Spinal cord (tissue), 10 donors: ENCODE results near the gene IL11. TPM values are rescaled to one million over a fixed set of nuclear protein-coding genes. Genes with fewer than 3 reads are reported as not detected.

Experiments
- DNase-seq, 6 donors: peaks; one replicate each; pipeline versions ENCODE4 v3.0.0 to v3.0.0-alpha.2; 2013 to 2015; ENCODE audit warnings: low spot score in 6 of 6, low read depth in 4 of 6
- H3K27ac ChIP-seq: one replicate; pipeline ENCODE4 v1.5.1; 2013; ENCODE audit warnings: low read depth, low read length, control low read depth
- H3K27me3 ChIP-seq: one replicate; pipeline ENCODE4 v1.6.1; 2013; ENCODE audit warnings: low read length; ENCODE audit not compliant: control insufficient read depth, insufficient read depth
- H3K36me3 ChIP-seq: one replicate; pipeline ENCODE4 v1.6.1; 2013; ENCODE audit warnings: low read length; ENCODE audit not compliant: control insufficient read depth, insufficient read depth
- H3K4me1 ChIP-seq: one replicate; pipeline ENCODE4 v1.6.1; 2013; ENCODE audit warnings: low read length; ENCODE audit not compliant: control insufficient read depth, insufficient read depth
- H3K4me3 ChIP-seq: one replicate; pipeline ENCODE4 v1.5.1; 2013; ENCODE audit warnings: low read depth, low read length, control low read depth
- H3K9me3 ChIP-seq: one replicate; pipeline ENCODE4 v1.6.1; 2013; ENCODE audit warnings: low read length; ENCODE audit not compliant: control insufficient read depth, insufficient read depth
- WGBS: methylation state at CpG from one replicate; pipeline ENCODE4 v1.1.5; 2013; ENCODE audit warnings: missing lambda C conversion rate; ENCODE audit not compliant: insufficient coverage; 5-methylcytosine and 5-hydroxymethylcytosine counted together
- polyA plus RNA-seq, 2 donors: library from polyadenylated mRNA; unstranded; fragments of 120-200 nt; gene quantifications; one replicate each; pipeline ENCODE4 v1.2.1, GENCODE V29; 2013; ENCODE audit not compliant: insufficient read length in 2 of 2
- total RNA-seq, 2 donors: library from RNA; depleted of rRNA in 1 of 2; stranded (reverse); fragments of 120-200 nt in 1 of 2; fragments of >200 nt in 1 of 2; gene quantifications; one replicate each; pipeline versions ENCODE4 v1.2.3 to v1.2.4, GENCODE V29; 2013 to 2014
- donor health status: healthy.

IL11 gene
- total and polyA plus RNA-seq, 4 donors = 0.20 to 1.9 (median 0.87) TPM

DNA sequence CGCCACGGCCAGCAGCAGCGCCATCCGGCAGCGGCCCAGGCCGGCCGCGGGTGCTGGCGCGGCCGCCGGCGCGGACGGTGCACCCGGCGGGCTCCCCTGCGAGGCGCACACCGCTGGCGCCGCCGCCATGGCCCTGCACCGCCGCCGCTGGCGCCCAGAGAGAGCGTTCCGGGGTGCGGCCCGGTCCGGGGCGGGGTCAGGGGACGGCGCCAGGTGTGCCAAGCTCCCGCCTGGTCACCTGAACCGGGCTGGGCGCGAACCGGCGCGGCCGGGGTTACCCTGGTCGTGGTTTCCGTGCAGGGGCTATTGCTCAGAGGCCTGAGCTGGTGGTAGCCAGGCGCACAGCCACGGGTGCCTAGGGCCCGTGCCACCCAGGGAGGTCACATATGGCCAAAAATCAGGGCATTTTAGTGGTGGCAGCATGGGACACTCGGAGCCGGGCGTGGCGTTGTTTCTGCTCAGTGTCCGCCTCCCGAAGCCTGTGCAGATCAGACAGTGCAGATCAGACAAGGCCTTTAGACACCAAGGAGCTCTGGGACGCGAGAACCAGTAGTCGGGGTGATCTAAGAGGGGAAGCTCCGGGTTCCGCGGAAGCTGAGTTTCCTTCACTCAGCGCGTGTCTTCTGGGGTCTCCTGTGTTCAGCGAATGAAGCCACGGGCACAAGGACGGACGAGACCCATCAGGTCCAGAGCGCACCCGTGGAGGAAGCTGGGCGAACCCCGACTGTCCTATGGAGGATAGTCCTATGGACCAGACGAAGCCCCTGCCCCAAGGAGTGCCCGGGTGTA lies 14.1 kb upstream of the IL11 start, which contains the start of gene TMEM238:
Gene TMEM238 (minus strand): TSS at position 162 of the 789 bp plus-strand sequence. CDS start 33 bp downstream, at position 129.
- H3K36me3 ChIP-seq = peaks cover 30% of the 10 kb centered on the region
- no peaks in the 10 kb centered on the region for H3K27me3 ChIP-seq
- WGBS = 18% methylated on average over 71 of the region's 72 CpGs
- no peaks in the 10 kb centered on the region for H3K9me3 ChIP-seq
- peak within 1 kb of the TSS; percentile 94 for H3K27ac ChIP-seq
- H3K4me3 ChIP-seq = peak within 1 kb of the TSS; percentile 96
- H3K4me1 ChIP-seq = peaks cover 51% of the 10 kb centered on the region
- peak in 2 of 6 donors; percentile 43 to 47 for DNase-seq

- peaks cover 22% of the 10 kb centered on the region for H3K36me3 ChIP-seq
- H3K27me3 ChIP-seq = no peaks in the 10 kb centered on the region
- peak overlapping the region; percentile 57 for H3K27ac ChIP-seq
- peak overlapping the region; percentile 27 for H3K4me3 ChIP-seq
- WGBS = 3% methylated on average over 88 of the region's 88 CpGs
- peak in 2 of 6 donors; percentile 82 to 83 for DNase-seq
- peaks cover 43% of the 10 kb centered on the region for H3K4me1 ChIP-seq
- H3K9me3 ChIP-seq = no peaks in the 10 kb centered on the region
Observed at GRCh38 chr19:55383279-55384130, 13.2 kb upstream of the IL11 start.

DNA sequence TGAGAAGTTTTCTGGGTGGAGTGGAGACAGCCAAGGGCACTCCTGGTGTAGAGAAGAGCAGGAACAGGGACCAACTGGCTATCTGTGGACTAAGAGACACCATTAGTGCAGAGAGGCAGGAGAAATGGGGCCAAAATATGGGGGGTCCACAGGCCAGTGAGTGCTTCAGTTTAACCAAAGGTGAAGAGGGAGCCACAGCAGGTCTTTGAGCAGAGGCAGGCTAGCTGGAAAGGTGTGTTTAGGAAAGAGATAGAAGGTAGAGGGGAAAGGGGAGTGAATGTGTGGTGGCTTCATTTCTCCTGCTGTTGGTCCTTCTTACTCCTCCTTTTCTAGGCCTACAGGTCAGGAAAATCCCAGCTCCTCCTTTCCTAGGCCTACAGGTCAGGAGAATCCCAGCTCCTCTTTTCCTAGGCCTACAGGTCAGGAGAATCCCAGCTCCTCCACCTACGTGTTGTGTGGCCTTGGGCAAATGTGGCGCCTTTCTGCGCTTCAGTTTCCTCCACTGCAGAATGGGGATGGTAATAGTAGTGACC lies 12.3 kb upstream of the IL11 start:
- peaks cover 12% of the 10 kb centered on the region for H3K36me3 ChIP-seq
- H3K27me3 ChIP-seq = peaks cover 6% of the 10 kb centered on the region
- no peak overlapping the region for H3K27ac ChIP-seq
- DNase-seq = no peak
- no peaks in the 10 kb centered on the region for H3K9me3 ChIP-seq
- WGBS = no CpG with 5 or more reads among the region's 3 CpGs
- no peak overlapping the region for H3K4me3 ChIP-seq
- peaks cover 38% of the 10 kb centered on the region for H3K4me1 ChIP-seq

DNA sequence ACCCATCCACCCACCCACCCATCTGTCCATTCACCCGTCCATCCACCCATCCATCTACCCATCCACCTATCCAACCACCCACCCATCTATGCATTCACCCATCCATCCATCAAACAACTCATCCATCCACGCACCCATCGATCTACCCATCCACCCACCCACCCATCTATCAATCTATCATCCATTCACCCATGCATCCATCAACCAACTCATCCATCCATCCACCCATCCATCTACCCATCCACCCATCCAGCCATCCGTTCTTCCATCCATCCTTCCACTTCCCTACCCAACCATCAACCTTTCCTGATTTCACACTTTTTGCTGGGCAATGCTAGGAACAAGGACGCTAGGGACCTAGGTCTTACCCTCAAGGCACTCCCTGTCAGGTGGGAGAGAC lies 11.8 kb upstream of the IL11 start:
- Histone ChIP-seq H3K9me3 (no peaks in the 10 kb centered on the region), H3K36me3 (peaks cover 7% of the 10 kb centered on the region), H3K27me3 (peaks cover 11% of the 10 kb centered on the region), H3K27ac (no peak overlapping the region), H3K4me3 (no peak overlapping the region), H3K4me1 (peaks cover 37% of the 10 kb centered on the region)
- no peak for DNase-seq
- WGBS = 96% methylated on average over 5 of the region's 5 CpGs

DNA sequence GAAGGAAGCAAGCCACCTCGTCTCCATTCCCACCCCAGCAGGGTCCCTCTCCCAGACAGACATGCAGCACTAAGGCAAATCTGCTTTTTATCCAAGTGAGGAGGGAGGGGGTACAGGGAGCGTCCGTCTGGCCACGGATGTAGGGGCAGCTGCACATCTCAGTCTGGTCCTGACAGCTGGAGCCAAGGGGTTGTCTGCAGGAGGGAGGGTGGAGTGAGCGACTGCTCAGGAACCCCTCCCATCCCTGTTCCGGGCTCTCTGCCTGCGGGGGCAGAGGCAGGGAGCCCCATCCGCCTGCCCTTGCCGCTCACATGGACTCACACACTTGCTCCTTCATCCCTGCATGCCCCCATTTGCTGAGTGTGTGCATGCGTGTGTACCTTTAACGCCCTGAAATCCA lies 8.9 kb upstream of the IL11 start:
- peaks cover 30% of the 10 kb centered on the region for H3K27me3 ChIP-seq
- no peak overlapping the region for H3K27ac ChIP-seq
- H3K4me3 ChIP-seq = no peak overlapping the region
- peaks cover 31% of the 10 kb centered on the region for H3K4me1 ChIP-seq
- H3K9me3 ChIP-seq = no peaks in the 10 kb centered on the region
- H3K36me3 ChIP-seq = no peaks in the 10 kb centered on the region
- DNase-seq = no peak
- 20% methylated on average over 1 of the region's 11 CpGs for WGBS

DNA sequence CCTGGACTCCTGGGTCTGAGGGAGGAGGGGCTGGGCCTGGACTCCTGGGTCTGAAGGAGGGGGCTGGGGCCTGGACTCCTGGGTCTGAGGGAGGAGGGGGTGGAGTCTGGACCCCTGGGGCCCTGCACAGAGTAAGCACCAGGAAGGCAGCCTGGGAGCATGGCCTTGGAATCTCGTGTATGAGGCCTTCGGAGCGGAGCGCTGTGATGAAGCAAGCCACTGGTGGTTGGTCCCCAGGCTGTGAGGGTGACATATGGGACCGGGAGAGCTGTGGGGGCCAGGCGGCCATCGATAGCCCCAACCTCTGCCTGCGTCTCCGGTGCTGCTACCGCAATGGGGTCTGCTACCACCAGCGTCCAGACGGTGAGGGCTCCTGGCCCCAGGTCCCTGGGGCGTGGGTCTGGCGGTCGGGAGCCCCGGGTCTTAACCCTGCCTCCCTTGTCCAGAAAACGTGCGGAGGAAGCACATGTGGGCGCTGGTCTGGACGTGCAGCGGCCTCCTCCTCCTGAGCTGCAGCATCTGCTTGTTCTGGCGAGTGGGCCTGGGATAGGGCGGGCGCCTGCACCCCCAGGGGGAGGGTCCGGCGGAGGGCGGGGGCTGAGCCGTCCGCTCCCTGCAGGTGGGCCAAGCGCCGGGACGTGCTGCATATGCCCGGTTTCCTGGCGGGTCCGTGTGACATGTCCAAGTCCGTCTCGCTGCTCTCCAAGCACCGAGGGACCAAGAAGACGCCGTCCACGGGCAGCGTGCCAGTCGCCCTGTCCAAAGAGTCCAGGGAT lies 7.3 kb upstream of the IL11 start:
- peaks cover 44% of the 10 kb centered on the region for H3K27me3 ChIP-seq
- H3K36me3 ChIP-seq = no peaks in the 10 kb centered on the region
- H3K4me1 ChIP-seq = peaks cover 29% of the 10 kb centered on the region
- peak in 1 of 6 donors; percentile 37 for DNase-seq
- 11% methylated on average over 43 of the region's 43 CpGs for WGBS
- no peak overlapping the region for H3K27ac ChIP-seq
- no peak overlapping the region for H3K4me3 ChIP-seq
- H3K9me3 ChIP-seq = no peaks in the 10 kb centered on the region

DNA sequence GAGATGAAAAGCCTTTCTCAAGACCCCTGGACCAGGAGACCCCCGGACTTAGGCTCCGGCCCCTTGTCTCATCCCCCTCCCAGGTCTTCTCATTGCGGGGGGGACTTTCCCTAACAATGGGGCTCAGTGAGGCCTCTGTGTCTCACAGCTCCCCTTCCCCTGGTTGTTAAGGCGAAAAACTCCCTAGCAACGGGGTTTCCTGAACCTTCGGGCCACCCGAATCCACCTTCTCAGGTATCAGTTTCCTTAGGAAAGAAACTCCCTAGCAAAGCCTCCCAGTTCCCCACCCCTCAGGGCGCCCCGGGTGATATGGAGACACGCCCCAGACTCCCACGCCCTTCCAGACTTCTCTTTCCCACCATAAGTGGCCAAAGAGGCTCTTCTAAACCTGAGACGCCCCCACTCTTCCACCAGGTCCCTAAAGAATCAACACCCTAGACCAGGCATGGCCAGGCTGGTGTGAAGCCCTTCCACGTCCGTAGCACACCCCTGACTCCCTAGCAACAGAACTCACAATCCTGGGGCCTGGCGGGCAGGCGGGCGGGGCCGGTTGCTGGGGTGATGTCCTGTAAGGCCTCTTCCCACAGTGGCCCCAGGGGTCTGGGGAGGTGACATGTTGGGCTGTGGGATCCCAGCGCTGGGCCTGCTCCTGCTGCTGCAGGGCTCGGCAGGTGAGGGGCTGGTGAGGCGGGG lies 6.1 kb upstream of the IL11 start, which contains the start of gene TMEM190:
Gene TMEM190 (plus strand): TSS at position 586 of the 693 bp plus-strand sequence. CDS start 28 bp downstream, at position 614.
- no peak for DNase-seq
- H3K9me3 ChIP-seq = no peaks in the 10 kb centered on the region
- peaks cover 55% of the 10 kb centered on the region for H3K27me3 ChIP-seq
- H3K27ac ChIP-seq = no peak within 1 kb of the TSS
- H3K36me3 ChIP-seq = no peaks in the 10 kb centered on the region
- peaks cover 29% of the 10 kb centered on the region for H3K4me1 ChIP-seq
- H3K4me3 ChIP-seq = no peak within 1 kb of the TSS
- 38% methylated on average over 15 of the region's 21 CpGs for WGBS

GRCh38 chr19:55373993-55374757 lies 3.9 kb upstream of the IL11 start:
- Histone ChIP-seq H3K4me1 (peaks cover 42% of the 10 kb centered on the region), H3K9me3 (no peaks in the 10 kb centered on the region), H3K27ac (no peak overlapping the region), H3K4me3 (no peak overlapping the region), H3K36me3 (no peaks in the 10 kb centered on the region), H3K27me3 (peaks cover 75% of the 10 kb centered on the region)
- DNase-seq = no peak
- 11% methylated on average over 23 of the region's 31 CpGs for WGBS
